Measurements from ENCODE around the gene NADK2.
A peak's percentile ranks its signal among the peaks of the same experiment; 100 is the strongest.
"Not testable (repeated sequence)": the region's sequence is repeated elsewhere in the genome, so short reads cannot be mapped to it uniquely, and the experiment has no call there.

The NADK2 gene

GRCh38 chr5:36241631-36242533 is at the start of gene NADK2:
Gene NADK2, minus strand, starts transcription at chr5:36241925. Its CDS starts 127 bp downstream, at chr5:36241798.
- peak within 1 kb of the TSS; percentile 95 for H3K27ac ChIP-seq
- TF ChIP-seq CTCF (conservative IDR thresholded peaks at IDR 0.05), result peak; percentile 88

- H3K27ac ChIP-seq, result peak overlapping the region; percentile 57
- TF ChIP-seq CTCF (conservative IDR thresholded peaks at IDR 0.05), result no peak
Measured at GRCh38 chr5:36285837-36286615, 44.3 kb upstream of the NADK2 start.

- not testable (repeated sequence) for H3K27ac ChIP-seq
Measured at GRCh38 chr5:36283775-36284174, 42.0 kb upstream of the NADK2 start.

GRCh38 chr5:36281626-36282025 is 39.9 kb upstream of the NADK2 start:
- no peak for TF ChIP-seq CTCF (conservative IDR thresholded peaks at IDR 0.05)
- H3K27ac ChIP-seq, result no peak overlapping the region

GRCh38 chr5:36279054-36279698 is 37.5 kb upstream of the NADK2 start:
- H3K27ac ChIP-seq, result no peak overlapping the region
- TF ChIP-seq CTCF (conservative IDR thresholded peaks at IDR 0.05), result no peak

GRCh38 chr5:36277521-36278176 is 35.9 kb upstream of the NADK2 start:
- no peak for TF ChIP-seq CTCF (conservative IDR thresholded peaks at IDR 0.05)
- no peak overlapping the region for H3K27ac ChIP-seq

- no peak for TF ChIP-seq CTCF (conservative IDR thresholded peaks at IDR 0.05)
- no peak overlapping the region for H3K27ac ChIP-seq
Measured at GRCh38 chr5:36276864-36277263, 35.1 kb upstream of the NADK2 start.
